Measurements from ENCODE around the gene GRXCR2. TPM values are rescaled to one million over a fixed set of nuclear protein-coding genes. Genes with fewer than 3 reads are reported as not detected.
A peak's percentile ranks its signal among the peaks of the same experiment; 100 is the strongest.
"Not testable (repeated sequence)": the region's sequence is repeated elsewhere in the genome, so short reads cannot be mapped to it uniquely, and the experiment has no call there.

GRXCR2 gene
- total and polyA plus RNA-seq, 2 donors from 2014 or later, result not detected

- Histone ChIP-seq H3K4me1 (ENCODE audit: control insufficient read depth in 2 of 3, insufficient read depth in 2 of 3, low read depth in 1 of 3, low read length in 3 of 3) (no peaks in the 10 kb centered on the region), H3K27ac (ENCODE audit: low read depth in 2 of 2, low read length in 2 of 2) (no peak overlapping the region), H3K9me3 (ENCODE audit: control insufficient read depth in 2 of 3, insufficient read depth in 1 of 3, low read length in 3 of 3) (no peaks in the 10 kb centered on the region), H3K9ac (ENCODE audit: low read length in 3 of 3) (no peak overlapping the region), H3K4me3 (ENCODE audit: low read length in 3 of 3) (no peak overlapping the region), H3K36me3 (ENCODE audit: control insufficient read depth in 2 of 3, insufficient read depth in 3 of 3, low read length in 3 of 3) (no peaks in the 10 kb centered on the region), H3K27me3 (ENCODE audit: control insufficient read depth, insufficient read depth, low read length) (no peaks in the 10 kb centered on the region)
- DNase-seq, result no peak
- intact Hi-C loops (cut with DNase I), result no loop called here
- FAIRE-seq, result no peak
- TF ChIP-seq CTCF (IDR thresholded peaks at IDR 0.05; ENCODE audit: borderline replicate concordance, extremely low read depth, insufficient read depth), result no peak
These were observed 26.7 kb downstream of the GRXCR2 start for GRCh38 chr5:145846081-145846480.

GRCh38 chr5:145841299-145841698, 31.5 kb downstream of the GRXCR2 start:
- Histone ChIP-seq H3K9me3 (ENCODE audit: control insufficient read depth in 2 of 3, insufficient read depth in 1 of 3, low read length in 3 of 3) (no peaks in the 10 kb centered on the region), H3K27ac (ENCODE audit: low read depth in 2 of 2, low read length in 2 of 2) (no peak overlapping the region), H3K4me3 (ENCODE audit: low read length in 3 of 3) (no peak overlapping the region), H3K27me3 (ENCODE audit: control insufficient read depth, insufficient read depth, low read length) (no peaks in the 10 kb centered on the region), H3K4me1 (ENCODE audit: control insufficient read depth in 2 of 3, insufficient read depth in 2 of 3, low read depth in 1 of 3, low read length in 3 of 3) (no peaks in the 10 kb centered on the region), H3K36me3 (ENCODE audit: control insufficient read depth in 2 of 3, insufficient read depth in 3 of 3, low read length in 3 of 3) (no peaks in the 10 kb centered on the region), H3K9ac (ENCODE audit: low read length in 3 of 3) (no peak overlapping the region)
- TF ChIP-seq CTCF (IDR thresholded peaks at IDR 0.05; ENCODE audit: borderline replicate concordance, extremely low read depth, insufficient read depth), result no peak
- intact Hi-C loops (cut with DNase I), result no loop called here
- DNase-seq, result no peak
- no peak for FAIRE-seq

GRCh38 chr5:145840458-145841132, 32.2 kb downstream of the GRXCR2 start:
- Histone ChIP-seq H3K27me3 (ENCODE audit: control insufficient read depth, insufficient read depth, low read length) (no peaks in the 10 kb centered on the region), H3K9ac (ENCODE audit: low read length in 3 of 3) (no peak overlapping the region), H3K9me3 (ENCODE audit: control insufficient read depth in 2 of 3, insufficient read depth in 1 of 3, low read length in 3 of 3) (no peaks in the 10 kb centered on the region), H3K4me1 (ENCODE audit: control insufficient read depth in 2 of 3, insufficient read depth in 2 of 3, low read depth in 1 of 3, low read length in 3 of 3) (peaks cover 0 to 5% (median 5%) of the 10 kb centered on the region in 3 donors), H3K36me3 (ENCODE audit: control insufficient read depth in 2 of 3, insufficient read depth in 3 of 3, low read length in 3 of 3) (no peaks in the 10 kb centered on the region), H3K27ac (ENCODE audit: low read depth in 2 of 2, low read length in 2 of 2) (no peak overlapping the region), H3K4me3 (ENCODE audit: low read length in 3 of 3) (no peak overlapping the region)
- FAIRE-seq, result no peak
- DNase-seq, result no peak
- TF ChIP-seq CTCF (IDR thresholded peaks at IDR 0.05; ENCODE audit: borderline replicate concordance, extremely low read depth, insufficient read depth), result no peak
- intact Hi-C loops (cut with DNase I), result no loop called here

- DNase-seq (no peak), FAIRE-seq (no peak)
- H3K9ac ChIP-seq (ENCODE audit: low read length in 3 of 3), result no peak overlapping the region
- intact Hi-C loops (cut with DNase I), result no loop called here
- H3K9me3 ChIP-seq (ENCODE audit: control insufficient read depth in 2 of 3, insufficient read depth in 1 of 3, low read length in 3 of 3), result no peaks in the 10 kb centered on the region
- H3K4me3 ChIP-seq (ENCODE audit: low read length in 3 of 3), result no peak overlapping the region
- no peak overlapping the region for H3K27ac ChIP-seq (ENCODE audit: low read depth in 2 of 2, low read length in 2 of 2)
- H3K4me1 ChIP-seq (ENCODE audit: control insufficient read depth in 2 of 3, insufficient read depth in 2 of 3, low read depth in 1 of 3, low read length in 3 of 3), result peaks cover 0 to 8% (median 6%) of the 10 kb centered on the region in 3 donors
- no peaks in the 10 kb centered on the region for H3K27me3 ChIP-seq (ENCODE audit: control insufficient read depth, insufficient read depth, low read length)
- no peak for TF ChIP-seq CTCF (IDR thresholded peaks at IDR 0.05; ENCODE audit: borderline replicate concordance, extremely low read depth, insufficient read depth)
- H3K36me3 ChIP-seq (ENCODE audit: control insufficient read depth in 2 of 3, insufficient read depth in 3 of 3, low read length in 3 of 3), result no peaks in the 10 kb centered on the region
These were observed 34.5 kb downstream of the GRXCR2 start for GRCh38 chr5:145838276-145838675.

GRCh38 chr5:145836241-145836640, 36.6 kb downstream of the GRXCR2 start:
- FAIRE-seq; H3K36me3 ChIP-seq (ENCODE audit: control insufficient read depth in 2 of 3, insufficient read depth in 3 of 3, low read length in 3 of 3); H3K4me1 ChIP-seq (ENCODE audit: control insufficient read depth in 2 of 3, insufficient read depth in 2 of 3, low read depth in 1 of 3, low read length in 3 of 3); H3K27ac ChIP-seq (ENCODE audit: low read depth in 2 of 2, low read length in 2 of 2); H3K27me3 ChIP-seq (ENCODE audit: control insufficient read depth, insufficient read depth, low read length); DNase-seq; H3K9me3 ChIP-seq (ENCODE audit: control insufficient read depth in 2 of 3, insufficient read depth in 1 of 3, low read length in 3 of 3); intact Hi-C loops (cut with DNase I): not testable (repeated sequence)
- H3K4me3 ChIP-seq (ENCODE audit: low read length in 3 of 3), result peak overlapping the region in 1 of 3 donors; percentile 84
- peak overlapping the region in 1 of 3 donors; percentile 81 for H3K9ac ChIP-seq (ENCODE audit: low read length in 3 of 3)
